IMR-90 (cell line): Measurements from ENCODE around the gene NPY4R2.
"Not testable (repeated sequence)": the region's sequence is repeated elsewhere in the genome, so short reads cannot be mapped to it uniquely, and the experiment has no call there.

Source experiments
- BHLHE40 ChIP-seq: fragments of 150-350 bp; IDR thresholded peaks from 2 replicates; pipeline ENCODE4 v1.6.1; 2016; ENCODE audit warnings: mild to moderate bottlenecking, low read depth, low read length
- CEBPB ChIP-seq: IDR thresholded peaks from 2 replicates; pipeline ENCODE4 v1.6.1; 2012; ENCODE audit warnings: low read depth, low read length, improper control_type of control experiment
- CHD1 ChIP-seq: IDR thresholded peaks from 2 replicates; pipeline ENCODE4 v1.6.1; 2012; ENCODE audit warnings: low read depth, low read length, improper control_type of control experiment
- CTCF ChIP-seq: conservative IDR thresholded peaks from 2 replicates; pipeline ENCODE4 v1.5.1; 2012; ENCODE audit warnings: mild to moderate bottlenecking, low read depth, low read length, improper control_type of control experiment
- FOS ChIP-seq: fragments of 150-350 bp; IDR thresholded peaks from 2 replicates; pipeline ENCODE4 v1.6.1; 2016; ENCODE audit warnings: low read depth, low read length
- MAFK ChIP-seq: IDR thresholded peaks from 2 replicates; pipeline ENCODE4 v1.6.1; 2012; ENCODE audit warnings: low read depth, low read length, improper control_type of control experiment
- MAZ ChIP-seq: IDR thresholded peaks from 2 replicates; pipeline ENCODE4 v1.6.1; 2012; ENCODE audit warnings: low read depth, mild to moderate bottlenecking, low read length, improper control_type of control experiment, moderate library complexity, borderline replicate concordance
- MXI1 ChIP-seq: IDR thresholded peaks from 2 replicates; pipeline ENCODE4 v1.6.1; 2012; ENCODE audit warnings: low read depth, mild to moderate bottlenecking, low read length, moderate library complexity, borderline replicate concordance
- NFE2L2 ChIP-seq: fragments of 150-350 bp; IDR thresholded peaks from 2 replicates; pipeline ENCODE4 v1.6.1; 2016; ENCODE audit warnings: low read depth, mild to moderate bottlenecking, low read length
- POLR2A ChIP-seq: IDR thresholded peaks from 2 replicates; pipeline ENCODE4 v1.6.1; 2012; ENCODE audit warnings: mild to moderate bottlenecking, low read depth, low read length
- RAD21 ChIP-seq: IDR thresholded peaks from 2 replicates; pipeline ENCODE4 v1.6.1; 2012; ENCODE audit warnings: low read length, improper control_type of control experiment
- RCOR1 ChIP-seq: IDR thresholded peaks from 2 replicates; pipeline ENCODE4 v1.6.1; 2012; ENCODE audit warnings: mild to moderate bottlenecking, low read length, improper control_type of control experiment; ENCODE audit not compliant: insufficient replicate concordance
- SMC3 ChIP-seq: fragments of 150-350 bp; IDR thresholded peaks from 2 replicates; pipeline ENCODE4 v1.6.1; 2016; ENCODE audit warnings: low read depth, mild to moderate bottlenecking, antibody characterized with exemption, low read length, moderate library complexity
- USF2 ChIP-seq: fragments of 150-350 bp; IDR thresholded peaks from 2 replicates; pipeline ENCODE4 v1.6.1; 2017; ENCODE audit warnings: mild to moderate bottlenecking, antibody characterized with exemption, low read length, low read depth

GRCh38 chr10:47894571-47894970 is 23.9 kb upstream of the NPY4R2 start:
- not testable (repeated sequence) for TF ChIP-seq POLR2A, CTCF, FOS, BHLHE40, MAZ, SMC3, MAFK, NFE2L2, CEBPB, RCOR1, MXI1, USF2, CHD1, RAD21
